ENCODE data around the gene POLR1A.

GRCh38 chr2:86015006-86015405 is 90.7 kb downstream of the POLR1A start:
- TF ChIP-seq EP300 (IDR thresholded peaks at IDR 0.05; ENCODE audit: low read depth): no peak
- no peak for TF ChIP-seq CTCF (IDR thresholded peaks at IDR 0.05)
- no peak for TF ChIP-seq POLR2A (IDR thresholded peaks at IDR 0.05)
